HS-5 (cell line): ENCODE results near the gene TMEM61.
"Not testable (repeated sequence)": the region's sequence is repeated elsewhere in the genome, so short reads cannot be mapped to it uniquely, and the experiment has no call there.

Experiments
- DNase-seq: peaks from one replicate; pipeline ENCODE4 v3.0.0-alpha.2; 2012; ENCODE audit warnings: low read depth

TMEM61 gene

DNA sequence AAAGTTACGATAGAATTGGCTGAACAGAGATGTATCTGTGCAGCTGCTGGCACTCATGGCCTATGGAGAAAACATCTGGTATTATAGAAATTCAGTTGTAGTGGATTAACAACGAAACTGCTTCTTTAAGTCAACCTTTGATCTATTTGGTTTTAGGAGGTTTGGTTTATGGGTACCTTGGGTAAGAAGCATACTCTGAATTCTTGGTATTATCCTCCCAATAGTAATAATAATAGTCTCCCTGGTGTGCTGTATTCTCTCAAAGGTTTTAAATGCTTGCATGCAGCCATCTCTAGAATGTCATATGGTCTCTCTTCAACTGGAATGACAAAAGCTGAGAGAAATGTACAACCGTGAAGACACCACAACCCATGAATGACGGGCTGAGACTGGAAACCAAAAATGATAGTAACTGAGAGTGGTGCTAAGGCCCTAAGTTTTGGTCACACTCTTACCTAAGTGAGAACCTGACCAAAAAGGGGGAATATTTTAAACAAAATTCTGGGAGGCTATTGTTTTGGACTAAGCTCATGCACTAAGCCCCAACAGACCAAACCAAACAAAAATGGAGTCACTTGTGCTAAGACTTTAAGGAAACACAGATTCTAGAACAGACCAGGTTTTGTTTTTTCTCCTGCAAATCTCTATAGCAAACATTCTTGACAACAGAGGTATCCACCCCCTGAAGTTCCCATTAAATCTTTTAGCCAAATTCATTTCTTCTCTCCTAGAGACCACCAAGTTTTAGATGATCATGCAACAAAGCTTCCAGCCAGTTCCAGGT, 17.6 kb upstream of the TMEM61 start:
- DNase-seq: no peak

- not testable (repeated sequence) for DNase-seq
Observed at GRCh38 chr1:54963829-54964228, 16.6 kb upstream of the TMEM61 start.

DNA sequence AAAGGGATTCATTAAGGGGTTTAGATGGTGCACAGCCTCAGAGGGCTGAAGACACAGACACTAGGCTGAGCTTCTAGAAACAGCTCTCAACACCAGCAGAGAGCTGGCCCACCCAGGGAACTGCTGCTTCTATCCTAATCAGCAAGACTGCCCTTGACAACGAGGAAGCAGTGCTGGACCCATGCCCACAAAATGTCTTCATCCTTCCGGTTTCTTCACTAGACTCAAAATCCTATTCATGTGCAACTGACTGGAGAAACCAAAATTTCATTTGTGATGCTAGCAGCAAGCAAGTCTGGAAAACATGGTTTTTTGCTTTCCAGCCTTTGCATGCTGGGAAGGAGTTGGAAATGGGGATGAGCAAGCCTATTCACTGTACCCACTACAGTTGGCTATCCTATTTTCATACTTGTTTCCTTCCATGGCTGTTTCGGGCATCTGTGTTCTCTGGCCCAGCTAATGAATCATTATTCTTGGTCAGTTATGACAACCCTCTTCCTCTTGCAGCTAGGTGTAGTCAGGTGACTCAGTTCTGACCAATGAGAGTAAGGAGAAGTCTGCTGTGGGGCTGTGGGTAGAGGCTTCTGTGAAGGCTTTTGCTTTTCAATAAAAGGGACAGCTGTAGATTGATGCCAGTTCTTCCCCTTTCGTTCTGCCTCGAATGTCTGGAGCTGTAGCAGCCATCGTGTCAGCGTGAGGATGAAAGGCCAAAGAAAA, 14.6 kb upstream of the TMEM61 start:
- DNase-seq: peak; percentile 15

DNA sequence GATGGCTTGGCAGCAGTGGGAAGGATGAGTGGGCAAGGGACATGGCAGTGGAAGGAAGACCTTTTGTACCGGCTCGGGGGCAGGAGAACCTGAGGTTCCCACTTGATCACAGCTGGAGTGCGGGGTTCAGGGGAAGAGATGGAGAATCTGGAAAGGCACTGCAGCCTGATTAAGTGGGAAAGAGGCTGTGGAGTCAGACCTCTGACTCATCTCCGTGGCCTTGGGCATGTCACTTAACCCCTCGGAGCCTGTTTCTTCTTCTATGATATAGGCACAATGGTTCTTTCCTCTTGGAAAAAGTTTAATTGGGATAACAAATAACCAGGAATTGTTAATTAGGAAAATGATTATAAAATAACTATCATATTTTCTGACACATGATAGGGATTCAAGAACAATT, 13.1 kb upstream of the TMEM61 start:
- peak; percentile 19 for DNase-seq

GRCh38 chr1:54968551-54968950, 11.9 kb upstream of the TMEM61 start:
- no peak for DNase-seq

- DNase-seq: no peak
Observed at GRCh38 chr1:54969879-54970278, 10.5 kb upstream of the TMEM61 start.

DNA sequence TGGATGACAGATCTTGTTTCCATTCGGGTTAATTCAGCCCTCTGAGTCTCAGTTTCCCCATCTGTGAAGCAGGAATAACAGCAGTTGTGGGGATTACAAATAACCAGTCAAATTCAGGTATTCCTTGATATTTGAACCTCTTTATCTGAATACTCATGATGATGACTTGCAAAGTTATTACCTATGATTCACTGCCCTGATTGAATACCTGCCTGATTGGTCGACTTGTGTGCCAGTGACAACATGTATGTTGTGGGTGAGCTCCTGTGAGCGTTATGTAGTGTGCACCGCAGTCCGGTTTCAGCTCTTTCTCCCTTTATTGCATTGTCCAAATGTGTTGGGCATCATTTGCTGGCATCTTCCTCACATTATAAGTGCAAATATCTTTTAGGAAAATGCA, 9.5 kb upstream of the TMEM61 start:
- no peak for DNase-seq

GRCh38 chr1:54971317-54971791, 9.1 kb upstream of the TMEM61 start:
- DNase-seq: peak; percentile 33

- no peak for DNase-seq
Observed at GRCh38 chr1:54972436-54972835, 8.0 kb upstream of the TMEM61 start.

DNA sequence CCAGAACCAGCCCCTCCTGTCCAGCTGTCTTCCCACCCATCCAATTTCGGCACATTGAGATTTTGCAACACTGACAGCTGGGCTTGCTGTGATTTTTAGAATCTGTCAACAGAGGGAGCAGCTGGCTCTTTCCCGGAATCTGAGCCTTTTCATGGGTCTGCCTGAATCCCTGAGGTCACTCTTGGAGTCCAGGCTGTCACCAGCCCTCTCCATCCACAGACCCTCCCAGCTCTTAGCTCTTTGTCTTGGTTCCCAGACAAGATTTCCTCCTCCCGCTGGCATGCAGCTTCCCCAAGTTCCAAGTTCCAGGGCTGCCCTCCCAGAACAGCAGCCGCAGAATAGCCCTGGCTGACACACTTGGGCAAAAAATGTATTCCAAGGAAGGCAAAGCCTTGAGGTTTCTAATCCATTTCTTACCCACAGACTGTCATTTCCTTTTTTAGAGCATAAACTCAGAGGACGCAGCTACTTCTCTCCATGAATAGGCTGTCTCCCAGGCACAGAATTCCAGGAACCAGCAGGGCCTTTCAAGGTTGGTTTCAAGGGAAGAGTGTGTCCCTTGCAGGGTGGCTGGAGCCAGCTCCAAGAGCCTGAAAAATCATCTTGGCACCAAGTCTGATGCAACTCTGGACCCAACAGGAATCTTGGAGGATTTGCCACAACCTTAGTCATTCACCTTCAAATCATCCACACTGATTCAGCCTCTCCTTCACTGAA, 7.1 kb upstream of the TMEM61 start:
- no peak for DNase-seq

GRCh38 chr1:54975356-54976108, 4.9 kb upstream of the TMEM61 start:
- no peak for DNase-seq

DNA sequence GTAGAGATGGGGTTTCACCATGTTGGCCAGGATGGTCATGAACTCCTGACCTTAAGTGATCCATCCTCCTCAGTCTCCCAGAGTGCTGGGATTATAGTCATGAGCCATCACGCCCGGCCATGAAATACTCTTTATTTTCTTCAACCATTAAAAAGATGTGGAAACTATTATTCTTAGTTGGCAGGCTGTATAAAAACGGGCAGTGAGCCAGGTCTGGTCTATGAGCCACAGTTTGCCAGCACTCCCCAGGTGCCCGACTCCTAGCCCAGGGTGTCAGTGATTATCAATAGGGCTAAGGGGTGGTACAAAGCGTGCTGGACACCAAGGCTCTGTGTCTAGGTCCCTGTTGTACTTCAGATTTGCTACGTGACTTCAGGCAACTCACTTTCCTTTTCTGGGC, 3.7 kb upstream of the TMEM61 start:
- no peak for DNase-seq

DNA sequence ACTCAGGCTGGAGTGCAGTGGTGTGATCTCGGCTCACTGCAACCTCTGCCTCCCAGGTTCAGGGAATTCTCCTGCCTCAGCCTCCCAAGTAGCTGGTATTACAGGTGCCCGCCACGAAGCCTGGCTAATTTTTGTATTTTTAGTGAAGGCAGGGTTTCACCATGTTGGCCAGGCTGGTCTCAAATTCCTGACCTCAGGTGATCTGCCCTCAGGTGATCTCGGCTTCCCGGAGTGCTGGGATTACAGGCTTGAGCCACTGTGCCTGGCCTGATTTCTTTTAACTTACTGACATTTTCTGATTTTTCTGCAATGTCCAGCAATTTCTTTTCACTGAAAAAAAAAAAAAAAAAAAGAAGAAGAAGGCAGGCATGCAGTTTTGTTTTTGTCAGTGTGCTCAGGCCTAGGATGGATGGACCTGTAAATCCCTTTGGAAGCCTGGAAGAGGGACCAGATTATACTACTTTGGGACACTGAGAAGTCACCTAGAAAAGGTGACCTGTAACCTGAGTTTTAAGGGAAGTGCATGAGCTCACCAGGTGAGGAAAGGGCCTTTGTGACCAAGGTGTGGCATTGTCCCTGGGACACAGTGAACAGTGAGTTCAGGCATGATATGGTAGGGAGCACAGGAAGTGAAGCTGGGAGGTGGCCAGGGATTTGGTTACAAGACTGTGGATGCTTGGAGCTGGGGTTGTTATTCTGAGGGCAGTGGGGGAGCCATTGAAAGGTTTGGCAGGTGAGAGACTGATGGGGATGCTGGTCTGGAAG, 2.7 kb upstream of the TMEM61 start:
- DNase-seq: no peak

- DNase-seq: no peak
Observed at GRCh38 chr1:54978528-54979326, 1.7 kb upstream of the TMEM61 start.

DNA sequence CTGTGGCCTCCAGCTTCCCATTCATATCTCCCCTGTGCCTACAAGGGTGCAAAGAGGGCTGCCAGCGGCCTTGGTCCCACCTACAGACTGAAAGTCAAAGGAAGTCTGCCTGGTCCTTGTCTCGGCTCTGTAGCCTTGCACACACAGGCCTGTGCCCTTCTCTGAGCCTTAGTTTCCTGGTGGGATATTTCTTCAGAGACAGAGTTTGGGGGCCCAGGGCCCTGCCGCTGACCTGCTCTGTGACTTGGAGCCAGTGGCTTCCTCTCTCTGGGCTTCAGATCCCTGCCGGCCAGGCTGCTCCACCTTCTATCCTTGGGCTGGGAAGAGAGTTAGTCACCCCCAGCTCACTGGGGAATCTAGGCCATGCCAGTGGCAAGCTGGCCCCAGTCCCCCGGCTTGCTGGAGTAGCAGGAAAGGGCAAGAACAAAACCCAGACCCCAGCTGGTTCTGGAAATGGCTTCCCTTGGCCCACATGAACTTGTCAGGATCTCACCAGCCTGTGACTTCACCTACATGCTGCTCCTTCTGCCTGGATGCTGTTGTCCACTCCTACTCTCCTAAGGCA, 1.0 kb upstream of the TMEM61 start:
- no peak for DNase-seq

GRCh38 chr1:54980046-54980527, 341 bp upstream of the TMEM61 start:
- DNase-seq: no peak

DNA sequence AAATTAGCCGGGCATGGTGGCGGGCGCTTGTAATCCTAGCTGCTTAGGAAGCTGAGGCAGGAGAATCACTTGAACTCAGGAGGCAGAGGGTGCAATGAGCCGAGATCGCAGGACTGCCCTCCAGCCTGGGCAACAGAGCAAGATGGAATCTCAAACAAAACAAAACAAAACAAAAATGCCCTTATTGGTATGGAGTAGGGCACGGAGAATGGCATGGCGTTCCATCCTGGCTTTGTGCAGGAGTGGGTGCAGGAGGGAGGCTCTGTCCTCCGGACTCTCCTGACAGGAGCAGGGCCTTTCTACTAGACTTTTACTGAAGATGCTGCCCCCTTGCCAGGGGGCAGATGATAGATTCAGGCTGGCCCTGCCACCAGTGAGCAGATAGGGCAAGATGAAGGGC, 1.0 kb downstream of the TMEM61 start:
- no peak for DNase-seq

DNA sequence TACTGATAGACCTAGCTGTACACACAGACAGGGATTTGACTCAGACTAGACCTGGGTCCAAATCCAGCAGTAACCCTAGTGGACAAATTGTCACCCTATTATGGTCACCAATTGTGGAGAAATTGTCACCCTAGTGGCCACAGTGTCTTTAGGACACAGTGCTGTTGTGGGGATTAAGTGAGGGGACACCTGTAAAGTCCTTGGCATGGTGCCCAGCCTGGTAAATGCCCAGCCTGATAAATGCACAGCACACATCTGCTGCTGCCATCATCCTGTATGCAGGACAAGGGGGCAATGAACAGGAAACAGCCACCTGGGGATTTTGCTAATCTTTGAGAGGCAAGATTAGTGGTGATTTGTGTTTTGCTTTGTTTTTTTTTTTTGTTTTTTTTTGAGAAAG, 2.3 kb downstream of the TMEM61 start:
- DNase-seq: no peak

GRCh38 chr1:54984131-54984842, 3.9 kb downstream of the TMEM61 start:
- no peak for DNase-seq
